HG02610 (cell line): ENCODE measurements around the gene RCN2.
"Not testable (repeated sequence)": the region's sequence is repeated elsewhere in the genome, so short reads cannot be mapped to it uniquely, and the experiment has no call there.

Experiments
- ATAC-seq: cut with Tn5 transposase; IDR thresholded peaks from one replicate; pipeline ENCODE4 v1.9.1; 2021; ENCODE audit warnings: mild to moderate bottlenecking, moderate library complexity; ENCODE audit not compliant: unreplicated experiment

The RCN2 gene, protein sequence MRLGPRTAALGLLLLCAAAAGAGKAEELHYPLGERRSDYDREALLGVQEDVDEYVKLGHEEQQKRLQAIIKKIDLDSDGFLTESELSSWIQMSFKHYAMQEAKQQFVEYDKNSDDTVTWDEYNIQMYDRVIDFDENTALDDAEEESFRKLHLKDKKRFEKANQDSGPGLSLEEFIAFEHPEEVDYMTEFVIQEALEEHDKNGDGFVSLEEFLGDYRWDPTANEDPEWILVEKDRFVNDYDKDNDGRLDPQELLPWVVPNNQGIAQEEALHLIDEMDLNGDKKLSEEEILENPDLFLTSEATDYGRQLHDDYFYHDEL

GRCh38 chr15:76931397-76932134 is at the start of gene RCN2:
Gene RCN2 (plus strand): TSS chr15:76931749. CDS start chr15:76931842, 93 bp downstream.
- peak; percentile 97 for ATAC-seq

DNA sequence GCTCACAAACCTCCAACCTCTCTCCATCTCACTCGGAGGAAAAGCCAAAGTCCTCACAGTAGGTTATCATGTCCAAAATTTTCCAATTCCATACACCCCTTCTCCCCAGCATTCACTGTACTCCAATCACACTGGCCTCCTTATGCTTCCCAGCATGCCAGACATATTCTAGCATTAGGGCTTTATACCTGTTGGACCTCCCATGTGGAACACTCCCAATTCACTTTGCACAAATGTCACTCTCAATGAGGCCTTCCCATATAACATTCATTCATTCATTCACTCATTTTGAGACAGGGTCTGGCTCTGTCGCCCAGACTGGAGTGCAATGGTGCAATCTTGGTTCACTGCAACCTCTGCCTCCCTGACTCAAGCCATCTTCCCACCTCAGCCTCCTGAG is 46.3 kb upstream of the RCN2 start:
- no peak for ATAC-seq

DNA sequence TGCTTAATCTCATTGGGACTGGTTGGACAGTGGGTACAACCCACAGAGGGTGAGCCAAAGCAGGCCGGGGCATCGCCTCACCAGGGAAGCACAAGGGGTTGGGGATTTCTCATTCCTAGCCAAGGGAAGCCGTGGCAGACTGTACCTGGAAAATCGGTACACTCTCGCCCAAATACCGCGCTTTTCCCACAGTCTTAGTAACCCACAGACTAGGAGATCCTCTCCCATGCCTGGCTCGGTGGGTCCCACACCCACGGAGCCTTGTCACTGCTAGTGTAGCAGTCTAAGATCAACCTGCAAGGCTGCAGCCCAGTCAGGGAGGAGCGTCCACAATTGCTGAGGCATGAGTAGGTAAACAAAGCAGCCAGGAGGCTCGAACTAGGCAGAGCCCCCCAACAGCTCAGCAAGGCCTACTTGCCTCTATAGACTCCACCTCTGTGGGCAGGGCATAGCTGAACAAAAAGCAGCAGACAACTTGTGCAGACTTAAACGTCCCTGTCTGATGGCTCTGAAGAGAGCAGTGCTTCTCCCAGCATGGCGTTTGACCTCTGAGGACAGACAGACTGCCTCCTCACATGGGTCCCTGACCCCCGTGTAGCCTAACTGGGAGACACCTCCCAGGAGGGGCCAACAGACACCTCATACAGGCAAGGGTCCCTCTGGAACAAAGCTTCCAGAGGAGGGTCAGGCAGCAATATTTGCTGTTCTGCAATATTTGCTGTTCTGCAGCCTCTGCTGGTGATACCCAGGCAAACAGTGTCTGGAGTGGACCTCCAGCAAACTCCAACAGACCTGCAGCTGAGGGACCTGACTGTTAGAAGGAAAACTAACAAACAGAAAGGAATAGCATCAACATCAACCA is 44.0 kb upstream of the RCN2 start:
- not testable (repeated sequence) for ATAC-seq

DNA sequence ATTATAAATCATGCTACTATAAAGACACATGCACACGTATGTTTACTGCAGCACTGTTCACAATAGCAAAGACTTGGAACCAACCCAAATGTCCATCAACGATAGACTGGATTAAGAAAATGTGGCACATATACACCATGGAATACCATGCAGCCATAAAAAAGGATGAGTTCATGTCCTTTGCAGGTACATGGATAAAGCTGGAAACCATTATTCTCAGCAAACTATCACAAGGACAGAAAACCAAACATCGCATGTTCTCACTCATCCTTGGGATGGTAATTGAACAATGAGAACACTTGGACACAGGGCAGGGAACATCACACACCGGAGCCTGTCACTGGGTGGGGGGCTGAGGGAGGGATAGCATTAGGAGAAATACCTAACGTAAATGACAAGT is 38.7 kb upstream of the RCN2 start:
- ATAC-seq: not testable (repeated sequence)

- no peak for ATAC-seq
These were observed 37.4 kb upstream of the RCN2 start for GRCh38 chr15:76894174-76894573.

DNA sequence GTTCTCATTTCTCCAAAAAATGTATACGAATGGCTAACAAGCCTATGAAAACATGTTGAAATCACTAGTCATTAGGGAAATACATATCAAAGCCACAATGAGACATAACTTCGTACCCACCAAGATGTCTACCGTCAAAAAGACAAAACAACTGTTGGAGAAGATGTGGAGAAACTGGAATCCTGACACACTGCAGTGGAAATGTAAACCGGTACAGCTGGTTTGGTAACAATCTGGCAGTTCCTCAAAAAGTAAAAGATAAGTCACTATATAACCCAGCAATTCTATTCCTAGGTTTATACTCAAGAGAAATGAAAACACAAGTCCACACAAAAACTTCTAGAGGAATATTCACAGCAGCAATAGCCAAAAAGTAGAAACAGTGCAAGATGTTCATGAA is 33.4 kb upstream of the RCN2 start:
- no peak for ATAC-seq

GRCh38 chr15:76899176-76899930 is 32.2 kb upstream of the RCN2 start:
- not testable (repeated sequence) for ATAC-seq

DNA sequence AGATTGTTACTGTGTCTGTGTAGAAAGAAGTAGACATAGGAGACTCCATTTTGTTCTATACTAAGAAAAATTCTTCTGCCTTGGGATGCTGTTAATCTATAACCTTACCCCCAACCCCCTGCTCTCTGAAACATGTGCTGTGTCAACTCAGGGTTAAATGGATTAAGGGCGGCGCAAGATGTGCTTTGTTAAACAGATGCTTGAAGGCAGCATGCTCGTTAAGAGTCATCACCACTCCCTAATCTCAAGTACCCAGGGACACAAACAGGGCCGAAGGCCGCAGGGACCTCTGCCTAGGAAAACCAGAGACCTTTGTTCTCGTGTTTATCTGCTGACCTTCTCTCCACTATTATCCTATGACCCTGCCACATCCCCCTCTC is 31.6 kb upstream of the RCN2 start:
- not testable (repeated sequence) for ATAC-seq

GRCh38 chr15:76901965-76902364 is 29.6 kb upstream of the RCN2 start:
- no peak for ATAC-seq

DNA sequence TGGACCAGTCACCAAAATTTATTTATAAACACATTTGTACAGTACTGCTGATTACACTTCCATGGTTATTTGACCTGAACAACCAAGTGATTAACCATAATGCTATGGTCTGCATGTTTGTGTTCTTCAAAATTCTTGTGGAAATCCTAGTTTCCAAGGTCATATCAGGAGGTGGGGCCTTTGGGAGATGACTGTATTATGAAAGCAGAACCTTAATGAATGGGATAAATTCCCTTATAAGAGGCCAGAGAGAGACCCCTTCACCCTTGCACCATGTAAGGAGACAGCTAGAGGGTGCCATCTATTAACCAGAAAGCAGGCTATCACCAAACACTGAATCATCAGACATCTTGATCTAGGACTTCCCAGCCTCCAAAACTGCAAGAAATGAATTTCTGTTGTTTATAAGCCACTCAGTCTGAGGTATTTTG is 28.3 kb upstream of the RCN2 start:
- ATAC-seq: no peak

GRCh38 chr15:76904461-76905012 is 27.0 kb upstream of the RCN2 start:
- ATAC-seq: peak; percentile 5

- ATAC-seq: peak; percentile 84
These were observed 26.3 kb upstream of the RCN2 start, which contains the start of gene SCAPER for GRCh38 chr15:76905013-76905839. Gene SCAPER (minus strand): TSS chr15:76905340. CDS start chr15:76883817, 21,523 bp downstream.

- no peak for ATAC-seq
These were observed 25.7 kb upstream of the RCN2 start for GRCh38 chr15:76905855-76906254.

DNA sequence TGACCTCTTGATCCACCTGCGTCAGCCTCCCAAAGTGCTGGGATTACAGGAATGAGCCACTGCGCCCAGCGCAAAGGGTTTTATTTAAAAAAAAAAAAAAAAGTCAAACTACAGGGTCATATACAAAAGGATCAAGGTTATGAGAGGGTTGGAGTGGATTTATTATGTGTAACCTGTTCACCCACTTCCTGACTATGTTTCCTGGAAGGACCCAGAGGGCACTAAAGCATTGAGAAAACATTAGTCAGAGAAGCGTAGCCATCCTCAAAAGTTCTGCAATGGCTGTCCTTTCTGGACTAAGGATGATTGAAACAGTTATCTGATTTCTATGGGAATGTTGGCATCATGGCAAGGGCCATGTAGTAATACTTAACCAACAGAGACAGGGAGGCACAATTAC is 19.1 kb upstream of the RCN2 start:
- ATAC-seq: no peak

DNA sequence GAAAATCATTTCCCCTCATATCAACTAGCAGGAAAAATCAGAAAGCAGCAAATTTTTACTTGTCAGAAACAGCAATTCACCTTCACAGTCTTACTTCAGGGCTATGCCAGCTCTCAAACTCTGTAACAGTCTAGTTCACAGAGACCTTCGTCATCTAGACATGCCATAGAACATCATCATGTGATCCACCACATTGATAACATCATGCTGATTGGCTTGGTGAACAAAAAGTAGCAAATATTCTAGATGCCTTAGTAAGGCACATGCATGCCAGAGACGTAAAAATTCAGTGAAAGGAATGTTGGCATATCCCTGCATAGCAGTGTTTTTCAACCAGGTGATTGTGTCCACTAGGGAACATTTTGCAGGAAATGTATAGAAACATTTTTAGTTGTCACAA is 17.8 kb upstream of the RCN2 start:
- no peak for ATAC-seq

GRCh38 chr15:76916369-76916768 is 15.2 kb upstream of the RCN2 start:
- ATAC-seq: no peak

DNA sequence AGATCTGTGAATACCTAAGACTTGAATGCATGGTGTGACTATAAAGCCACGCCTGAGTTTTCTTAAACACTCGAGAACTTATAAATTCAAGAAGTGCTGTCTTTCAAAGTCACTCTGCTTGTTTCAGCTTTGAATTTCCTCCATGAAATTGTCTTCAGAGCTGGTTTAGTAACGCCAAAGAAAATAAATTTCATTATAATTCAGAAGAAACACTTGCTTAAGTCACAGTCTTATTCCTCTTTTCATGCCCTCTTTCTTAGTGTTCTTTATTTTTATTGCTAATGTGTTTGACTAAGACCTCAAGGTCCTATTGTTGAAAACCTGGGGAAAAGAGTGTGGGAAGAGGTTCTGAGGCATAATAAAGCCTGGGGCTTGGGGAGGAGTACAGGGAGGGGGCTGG is 3.3 kb upstream of the RCN2 start:
- no peak for ATAC-seq

DNA sequence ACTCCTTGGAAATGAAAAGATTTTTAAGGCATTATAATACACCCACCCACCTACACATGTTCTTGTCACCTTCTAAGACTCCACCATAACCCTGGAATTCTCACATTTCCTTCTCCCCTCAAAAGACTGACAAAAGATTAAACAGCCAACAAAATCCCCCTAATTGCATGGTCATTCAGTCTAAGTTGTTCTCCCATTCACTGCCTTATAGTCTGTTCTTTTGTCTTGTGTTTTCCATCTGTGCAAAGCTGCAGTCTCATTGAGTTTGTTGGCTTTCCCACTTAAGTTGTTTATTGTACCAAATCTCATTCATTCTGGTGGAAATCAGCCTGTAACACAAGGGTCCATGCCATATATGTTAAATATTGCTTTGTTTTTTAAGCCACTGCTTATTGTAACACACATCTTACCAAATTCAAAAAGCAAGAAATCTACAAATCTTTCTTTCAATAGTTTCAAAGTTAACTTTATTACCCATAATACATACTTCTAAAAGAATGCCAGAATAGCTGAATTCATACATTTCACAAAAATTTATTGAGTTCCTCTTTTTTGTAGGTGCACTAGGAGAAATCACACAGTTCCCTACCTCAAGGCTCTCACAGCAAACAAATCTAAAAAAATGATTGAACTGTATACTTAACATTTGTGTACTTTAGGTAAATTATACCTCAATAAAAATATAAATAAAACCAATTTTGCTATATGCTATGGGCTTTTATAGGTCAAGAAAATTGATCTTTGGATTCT is 2.4 kb upstream of the RCN2 start:
- ATAC-seq: no peak
